Measurements from ENCODE around the gene FGD3. TPM values are rescaled to one million over a fixed set of nuclear protein-coding genes. Genes with fewer than 3 reads are reported as not detected.

Gene FGD3
- polyA plus RNA-seq, 2 of the 4 experiments (the other 2 are of a cell fraction): 0.18 to 0.23 TPM

DNA sequence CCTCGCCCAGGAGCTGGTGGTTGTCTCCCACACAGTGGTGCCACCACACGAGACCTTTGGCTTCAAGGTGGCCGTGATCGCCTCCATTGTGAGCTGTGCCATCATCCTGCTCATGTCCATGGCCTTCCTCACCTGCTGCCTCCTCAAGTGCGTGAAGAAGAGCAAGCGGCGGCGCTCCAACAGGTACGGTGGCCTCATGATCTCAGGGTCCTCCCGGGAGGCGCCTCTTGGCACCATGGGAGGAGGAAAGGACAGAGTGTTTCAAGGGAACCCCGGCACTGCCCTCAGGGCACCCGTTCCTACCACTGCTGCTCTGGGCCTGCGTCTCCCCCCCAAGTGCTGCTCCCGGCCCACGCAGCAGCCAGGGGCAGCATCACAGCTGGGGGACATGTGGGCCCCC, 130.5 kb downstream of the FGD3 start:
- POLR2A ChIA-PET: no interaction called here
- CTCF ChIA-PET: no interaction called here
- Histone ChIP-seq H3K4me2 (no peak overlapping the region), H3K4me1 (0 out of 3 replicates have a peak, but pooled peaks cover under 1% of the 10 kb centered on the region), H3K27ac (no peak overlapping the region), H3K4me3 (no peak overlapping the region), H3K9me3 (no peaks in the 10 kb centered on the region)
- DNase-seq (ENCODE audit: low read depth in 1 of 2, low spot score in 1 of 2): no peak
- TF ChIP-seq ZSCAN20 (CRISPR knock-in tag; IDR thresholded peaks at IDR 0.05) (no peak), SMC3 (IDR thresholded peaks at IDR 0.05) (no peak), BCL3 (IDR thresholded peaks at IDR 0.05) (no peak), HDAC2 (IDR thresholded peaks at IDR 0.05) (no peak), PHF8 (IDR thresholded peaks at IDR 0.05; ENCODE audit: borderline replicate concordance, low read depth) (no peak), HOXB13 (CRISPR knock-in tag; IDR thresholded peaks at IDR 0.05; ENCODE audit: low read depth) (no peak), RFX5 (IDR thresholded peaks at IDR 0.05) (no peak), EHMT2 (IDR thresholded peaks at IDR 0.05; ENCODE audit: low read depth) (no peak)
- WGBS (ENCODE audit: missing lambda C conversion rate): 93% methylated on average over 13 of the region's 16 CpGs
- FAIRE-seq: no peak
- ATAC-seq: no peak

GRCh38 chr9:93079371-93079770, 132.0 kb downstream of the FGD3 start:
- H3K4me1 ChIP-seq: no peaks in the 10 kb centered on the region
- no peak overlapping the region for H3K27ac ChIP-seq
- H3K4me3 ChIP-seq: no peak overlapping the region
- CTCF ChIA-PET: interaction anchor here (0.5 to 1.5 kb wide), 5 partner anchors 15 to 97 kb away, joined by 3 to 6 read pairs (median 3); no protein-coding TSS in a partner anchor
- WGBS (ENCODE audit: missing lambda C conversion rate): 89% methylated on average over 9 of the region's 13 CpGs
- TF ChIP-seq HDAC2 (IDR thresholded peaks at IDR 0.05): no peak
- no peak for TF ChIP-seq PHF8 (IDR thresholded peaks at IDR 0.05; ENCODE audit: borderline replicate concordance, low read depth)
- no peak for TF ChIP-seq MAZ (IDR thresholded peaks at IDR 0.05; ENCODE audit: borderline replicate concordance, low read depth, low read length)
- TF ChIP-seq, protein P1, sequence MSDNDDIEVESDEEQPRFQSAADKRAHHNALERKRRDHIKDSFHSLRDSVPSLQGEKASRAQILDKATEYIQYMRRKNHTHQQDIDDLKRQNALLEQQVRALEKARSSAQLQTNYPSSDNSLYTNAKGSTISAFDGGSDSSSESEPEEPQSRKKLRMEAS (IDR thresholded peaks at IDR 0.05): no peak
- TF ChIP-seq, protein P2, sequence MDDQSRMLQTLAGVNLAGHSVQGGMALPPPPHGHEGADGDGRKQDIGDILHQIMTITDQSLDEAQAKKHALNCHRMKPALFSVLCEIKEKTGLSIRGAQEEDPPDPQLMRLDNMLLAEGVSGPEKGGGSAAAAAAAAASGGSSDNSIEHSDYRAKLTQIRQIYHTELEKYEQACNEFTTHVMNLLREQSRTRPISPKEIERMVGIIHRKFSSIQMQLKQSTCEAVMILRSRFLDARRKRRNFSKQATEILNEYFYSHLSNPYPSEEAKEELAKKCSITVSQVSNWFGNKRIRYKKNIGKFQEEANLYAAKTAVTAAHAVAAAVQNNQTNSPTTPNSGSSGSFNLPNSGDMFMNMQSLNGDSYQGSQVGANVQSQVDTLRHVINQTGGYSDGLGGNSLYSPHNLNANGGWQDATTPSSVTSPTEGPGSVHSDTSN (IDR thresholded peaks at IDR 0.05): no peak
- TF ChIP-seq JUN (IDR thresholded peaks at IDR 0.05): no peak
- TF ChIP-seq HEYL (CRISPR knock-in tag; IDR thresholded peaks at IDR 0.05): no peak
- TF ChIP-seq NPAS2 (CRISPR knock-in tag; IDR thresholded peaks at IDR 0.05; ENCODE audit: borderline replicate concordance): no peak
- TF ChIP-seq FOSL2 (IDR thresholded peaks at IDR 0.05): no peak
- TF ChIP-seq FOSL2 (CRISPR knock-in tag; IDR thresholded peaks at IDR 0.05): no peak
- no peak for TF ChIP-seq CBX8 (IDR thresholded peaks at IDR 0.05)
- no peak for TF ChIP-seq CHD4 (IDR thresholded peaks at IDR 0.05; ENCODE audit: borderline replicate concordance)
- no peak for TF ChIP-seq FOXS1 (CRISPR knock-in tag; IDR thresholded peaks at IDR 0.05)
- no peak for TF ChIP-seq ZFP36 (IDR thresholded peaks at IDR 0.05; ENCODE audit: borderline replicate concordance, partially characterized antibody)
- no peak for TF ChIP-seq MAFK (IDR thresholded peaks at IDR 0.05; ENCODE audit: partially characterized antibody)
- POLR2A ChIA-PET: no interaction called here
- DNase-seq (ENCODE audit: low read depth in 1 of 2, low spot score in 1 of 2) (no peak), ATAC-seq (no peak), FAIRE-seq (no peak)
- no peak overlapping the region for H3K4me2 ChIP-seq
- H3K9me3 ChIP-seq: no peaks in the 10 kb centered on the region

GRCh38 chr9:93080406-93080805, 133.1 kb downstream of the FGD3 start:
- FAIRE-seq (no peak), DNase-seq (ENCODE audit: low read depth in 1 of 2, low spot score in 1 of 2) (no peak), ATAC-seq (no peak)
- ChIA-PET CTCF (interaction anchor here (0.9 kb wide), 1 partner anchor 14 kb away, joined by 4 read pairs; no protein-coding TSS in a partner anchor), POLR2A (no interaction called here)
- no peak overlapping the region for H3K4me3 ChIP-seq
- TF ChIP-seq HOXA7 (CRISPR knock-in tag; IDR thresholded peaks at IDR 0.05) (no peak), HOXB5 (CRISPR knock-in tag; IDR thresholded peaks at IDR 0.05) (no peak), POLR2A (IDR thresholded peaks at IDR 0.05; ENCODE audit: low read length) (no peak), ZFP36 (IDR thresholded peaks at IDR 0.05; ENCODE audit: borderline replicate concordance, partially characterized antibody) (no peak), CEBPB (IDR thresholded peaks at IDR 0.05) (no peak), TFCP2L1 (CRISPR knock-in tag; IDR thresholded peaks at IDR 0.05) (no peak), FOSL2 (IDR thresholded peaks at IDR 0.05) (no peak), FOSL2 (CRISPR knock-in tag; IDR thresholded peaks at IDR 0.05) (no peak), HEYL (CRISPR knock-in tag; IDR thresholded peaks at IDR 0.05) (no peak), RFX5 (IDR thresholded peaks at IDR 0.05) (no peak), BHLHE40 (IDR thresholded peaks at IDR 0.05; ENCODE audit: low read depth, low read length) (no peak), NFE2L2 (conservative IDR thresholded peaks at IDR 0.05; ENCODE audit: low read length) (no peak), MAZ (IDR thresholded peaks at IDR 0.05; ENCODE audit: borderline replicate concordance, low read depth, low read length) (no peak), HDAC2 (IDR thresholded peaks at IDR 0.05) (no peak), EHMT2 (IDR thresholded peaks at IDR 0.05; ENCODE audit: low read depth) (no peak), RARB (CRISPR knock-in tag; IDR thresholded peaks at IDR 0.05) (no peak), ZNF302 (CRISPR knock-in tag; IDR thresholded peaks at IDR 0.05) (no peak), NPAS2 (CRISPR knock-in tag; IDR thresholded peaks at IDR 0.05; ENCODE audit: borderline replicate concordance) (no peak)
- TF ChIP-seq, protein P2 (IDR thresholded peaks at IDR 0.05): no peak
- WGBS (ENCODE audit: missing lambda C conversion rate): 85% methylated on average over 8 of the region's 9 CpGs
- no peak overlapping the region for H3K27ac ChIP-seq
- H3K9me3 ChIP-seq: no peaks in the 10 kb centered on the region
- no peak overlapping the region for H3K4me2 ChIP-seq
- H3K4me1 ChIP-seq: no peaks in the 10 kb centered on the region

Measured in A549 (cell line).